Keratinocyte (primary cell): Measurements from ENCODE around the gene BHMT2. TPM values are rescaled to one million over a fixed set of nuclear protein-coding genes. Genes with fewer than 3 reads are reported as not detected.

Source experiments
- DNase-seq: peaks from one replicate; pipeline ENCODE4 v3.0.0-alpha.2; 2011; ENCODE audit warnings: low read depth, missing footprints, low spot score
- FAIRE-seq: peaks from 2 replicates; lab custom pipeline; 2011; peaks lifted over from hg19 to GRCh38; lab: Jason Lieb, UNC
- H2AFZ ChIP-seq: 2 replicates; pipeline ENCODE4 v1.6.0; 2012; ENCODE audit warnings: low read length, control low read depth, inconsistent platforms; ENCODE audit not compliant: control insufficient read depth
- H3K27ac ChIP-seq: 2 replicates; pipeline ENCODE4 v1.5.1; 2011; ENCODE audit warnings: low read length; ENCODE audit not compliant: control insufficient read depth, insufficient read depth
- H3K27me3 ChIP-seq: 3 replicates; pipeline ENCODE4 v1.6.0; 2011; ENCODE audit warnings: low read length; ENCODE audit not compliant: control insufficient read depth, insufficient read depth; ENCODE audit errors: extremely low read depth
- H3K36me3 ChIP-seq, 2 experiments: 2 replicates in 1 of 2; 3 replicates in 1 of 2; pipeline ENCODE4 v1.5.1; 2011; ENCODE audit warnings: low read length in 2 of 2, mild to moderate bottlenecking in 1 of 2; ENCODE audit not compliant: control insufficient read depth in 2 of 2, insufficient read depth in 2 of 2; ENCODE audit errors: extremely low read depth in 1 of 2
- H3K4me1 ChIP-seq: 3 replicates; pipeline ENCODE4 v1.5.1; 2011; ENCODE audit warnings: low read length; ENCODE audit not compliant: control insufficient read depth, insufficient read depth; ENCODE audit errors: extremely low read depth
- H3K4me2 ChIP-seq: 3 replicates; pipeline ENCODE4 v1.6.0; 2011; ENCODE audit warnings: low read depth, low read length; ENCODE audit not compliant: control insufficient read depth, insufficient read depth; ENCODE audit errors: extremely low read depth
- H3K4me3 ChIP-seq, 3 experiments: fragments of 200-600 bp in 1 of 3; sonication (generic) in 1 of 3; 2 replicates in 2 of 3; 3 replicates in 1 of 3; pipeline ENCODE4 v1.5.1; 2011 to 2016; ENCODE audit warnings: low read length in 3 of 3, mild to moderate bottlenecking in 3 of 3, control low read depth in 2 of 3, inconsistent platforms in 1 of 3, low read depth in 1 of 3, mixed read lengths in 1 of 3, mixed run types in 1 of 3, moderate library complexity in 1 of 3; ENCODE audit not compliant: control insufficient read depth in 2 of 3, insufficient read depth in 2 of 3; ENCODE audit errors: extremely low read depth in 1 of 3
- H3K79me2 ChIP-seq: 2 replicates; pipeline ENCODE4 v1.6.0; 2012; ENCODE audit warnings: low read length; ENCODE audit not compliant: control insufficient read depth, insufficient read depth
- H3K9ac ChIP-seq: 3 replicates; pipeline ENCODE4 v1.6.0; 2011; ENCODE audit warnings: low read length; ENCODE audit not compliant: control insufficient read depth, insufficient read depth; ENCODE audit errors: extremely low read depth
- H3K9me1 ChIP-seq: 3 replicates; pipeline ENCODE4 v1.6.0; 2011; ENCODE audit warnings: low read length; ENCODE audit not compliant: control insufficient read depth, insufficient read depth; ENCODE audit errors: extremely low read depth
- H3K9me3 ChIP-seq: 2 replicates; pipeline ENCODE4 v1.5.1; 2012; ENCODE audit warnings: low read depth, low read length; ENCODE audit not compliant: control insufficient read depth
- H4K20me1 ChIP-seq: 3 replicates; pipeline ENCODE4 v1.6.0; 2011; ENCODE audit warnings: low read length; ENCODE audit not compliant: control insufficient read depth, insufficient read depth; ENCODE audit errors: extremely low read depth
- EZH2 ChIP-seq: IDR thresholded peaks from one replicate; pipeline ENCODE4 v1.6.1; 2012; ENCODE audit warnings: inconsistent platforms, mild to moderate bottlenecking, low read length, moderate library complexity
- dilution Hi-C: fragments of 300-500 bp; cut with MboI; formaldehyde crosslinking; loops from one replicate; pipeline ENCODE4 v1.7.0; 2020; ENCODE audit warnings: low sequenced_read_pairs; ENCODE audit not compliant: extremely low pct_ligation_motif_present
- polyA plus RNA-seq, 5 experiments: library from polyadenylated mRNA; depleted of rRNA in 3 of 5; stranded (reverse) in 3 of 5; stranded (forward) in 1 of 5; unstranded in 1 of 5; fragments of >200 nt; gene quantifications; 1 replicate in 1 of 5; 2 replicates in 3 of 5; 3 replicates in 1 of 5; pipeline versions ENCODE4 v1.2.1 to v1.2.3, GENCODE V29; 2011 to 2012; ENCODE audit warnings: missing spikeins in 2 of 5, low read depth in 1 of 5, low replicate concordance in 1 of 5
- TF ChIP-seq, protein P1 (sequence below), 3 experiments: IDR thresholded peaks in 1 of 3; conservative IDR thresholded peaks in 1 of 3; optimal IDR thresholded peaks in 1 of 3; 2 replicates in 2 of 3; 3 replicates in 1 of 3; pipeline versions ENCODE3 to v1.5.1; 2011; ENCODE audit warnings: low read length in 3 of 3, mild to moderate bottlenecking in 3 of 3, moderate library complexity in 2 of 3, control low read depth in 1 of 3, inconsistent platforms in 1 of 3; ENCODE audit not compliant: insufficient read depth in 2 of 3; ENCODE audit errors: extremely low read depth in 1 of 3

The BHMT2 gene
- polyA plus RNA-seq, 1 donor (not counting 4 experiments of a cell fraction or from before 2014, with no cell fraction given), result not detected

DNA sequence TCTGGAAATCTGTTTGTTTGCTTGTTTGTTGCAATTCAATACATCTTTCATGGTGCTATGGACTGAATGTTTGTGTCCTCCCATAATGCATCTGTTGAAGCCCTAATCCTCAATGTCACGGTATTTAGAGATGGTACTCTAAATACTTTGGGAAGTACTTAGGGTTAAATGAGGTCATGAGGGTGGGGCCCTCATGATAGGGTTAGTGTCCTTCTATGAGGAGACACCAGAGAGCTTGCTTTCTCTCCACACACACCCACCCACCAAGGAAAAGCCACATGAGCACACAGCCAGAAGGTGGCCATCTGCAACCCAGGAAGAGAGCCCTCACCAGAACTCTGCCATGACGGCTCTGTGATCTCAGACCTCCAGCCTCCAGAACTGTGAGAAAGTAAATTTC lies 32.8 kb upstream of the BHMT2 start:
- no peak overlapping the region for H3K4me2 ChIP-seq
- no peaks in the 10 kb centered on the region for H3K9me1 ChIP-seq
- no peak overlapping the region for H3K4me3 ChIP-seq
- no peaks in the 10 kb centered on the region for H3K9me3 ChIP-seq
- no peak overlapping the region for H3K27ac ChIP-seq
- no peak for DNase-seq
- H3K27me3 ChIP-seq, result no peaks in the 10 kb centered on the region
- no peaks in the 10 kb centered on the region for H3K36me3 ChIP-seq
- H4K20me1 ChIP-seq, result no peaks in the 10 kb centered on the region
- no peaks in the 10 kb centered on the region for H3K4me1 ChIP-seq
- H2AFZ ChIP-seq, result no peak overlapping the region
- no peaks in the 10 kb centered on the region for H3K79me2 ChIP-seq
- no peak for TF ChIP-seq EZH2
- TF ChIP-seq, protein P1, sequence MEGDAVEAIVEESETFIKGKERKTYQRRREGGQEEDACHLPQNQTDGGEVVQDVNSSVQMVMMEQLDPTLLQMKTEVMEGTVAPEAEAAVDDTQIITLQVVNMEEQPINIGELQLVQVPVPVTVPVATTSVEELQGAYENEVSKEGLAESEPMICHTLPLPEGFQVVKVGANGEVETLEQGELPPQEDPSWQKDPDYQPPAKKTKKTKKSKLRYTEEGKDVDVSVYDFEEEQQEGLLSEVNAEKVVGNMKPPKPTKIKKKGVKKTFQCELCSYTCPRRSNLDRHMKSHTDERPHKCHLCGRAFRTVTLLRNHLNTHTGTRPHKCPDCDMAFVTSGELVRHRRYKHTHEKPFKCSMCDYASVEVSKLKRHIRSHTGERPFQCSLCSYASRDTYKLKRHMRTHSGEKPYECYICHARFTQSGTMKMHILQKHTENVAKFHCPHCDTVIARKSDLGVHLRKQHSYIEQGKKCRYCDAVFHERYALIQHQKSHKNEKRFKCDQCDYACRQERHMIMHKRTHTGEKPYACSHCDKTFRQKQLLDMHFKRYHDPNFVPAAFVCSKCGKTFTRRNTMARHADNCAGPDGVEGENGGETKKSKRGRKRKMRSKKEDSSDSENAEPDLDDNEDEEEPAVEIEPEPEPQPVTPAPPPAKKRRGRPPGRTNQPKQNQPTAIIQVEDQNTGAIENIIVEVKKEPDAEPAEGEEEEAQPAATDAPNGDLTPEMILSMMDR (optimal IDR thresholded peaks at IDR 0.05 in 1 of 3, IDR thresholded peaks at IDR 0.05 in 1 of 3, conservative IDR thresholded peaks at IDR 0.05 in 1 of 3; ENCODE audit: extremely low read depth in 1 of 3, insufficient read depth in 2 of 3, low read length in 3 of 3), result no peak
- dilution Hi-C loops, result no loop called here
- FAIRE-seq, result no peak
- H3K9ac ChIP-seq, result no peak overlapping the region

- no peak for DNase-seq
- dilution Hi-C loops, result no loop called here
- H3K4me1 ChIP-seq, result no peaks in the 10 kb centered on the region
- H3K9ac ChIP-seq, result no peak overlapping the region
- no peak overlapping the region for H3K4me2 ChIP-seq
- TF ChIP-seq EZH2, result no peak
- TF ChIP-seq, protein P1 (optimal IDR thresholded peaks at IDR 0.05 in 1 of 3, IDR thresholded peaks at IDR 0.05 in 1 of 3, conservative IDR thresholded peaks at IDR 0.05 in 1 of 3; ENCODE audit: extremely low read depth in 1 of 3, insufficient read depth in 2 of 3, low read length in 3 of 3), result no peak
- H3K27ac ChIP-seq, result no peak overlapping the region
- no peaks in the 10 kb centered on the region for H3K9me1 ChIP-seq
- H3K4me3 ChIP-seq, result no peak overlapping the region
- no peak overlapping the region for H2AFZ ChIP-seq
- H4K20me1 ChIP-seq, result no peaks in the 10 kb centered on the region
- FAIRE-seq, result no peak
- H3K79me2 ChIP-seq, result no peaks in the 10 kb centered on the region
- H3K9me3 ChIP-seq, result no peaks in the 10 kb centered on the region
- H3K27me3 ChIP-seq, result no peaks in the 10 kb centered on the region
- H3K36me3 ChIP-seq, result no peaks in the 10 kb centered on the region
Measured at GRCh38 chr5:79042188-79042587, 27.4 kb upstream of the BHMT2 start.
